ENCODE results near the gene MICAL3. TPM values are rescaled to one million over a fixed set of nuclear protein-coding genes. Genes with fewer than 3 reads are reported as not detected.
A peak's percentile ranks its signal among the peaks of the same experiment; 100 is the strongest.

The MICAL3 gene
- total and polyA plus RNA-seq, 9 of the 15 experiments (the other 6 are each of a cell fraction or from before 2014, with no cell fraction given): 0.53 to 32.1 (median 12.3) TPM

DNA sequence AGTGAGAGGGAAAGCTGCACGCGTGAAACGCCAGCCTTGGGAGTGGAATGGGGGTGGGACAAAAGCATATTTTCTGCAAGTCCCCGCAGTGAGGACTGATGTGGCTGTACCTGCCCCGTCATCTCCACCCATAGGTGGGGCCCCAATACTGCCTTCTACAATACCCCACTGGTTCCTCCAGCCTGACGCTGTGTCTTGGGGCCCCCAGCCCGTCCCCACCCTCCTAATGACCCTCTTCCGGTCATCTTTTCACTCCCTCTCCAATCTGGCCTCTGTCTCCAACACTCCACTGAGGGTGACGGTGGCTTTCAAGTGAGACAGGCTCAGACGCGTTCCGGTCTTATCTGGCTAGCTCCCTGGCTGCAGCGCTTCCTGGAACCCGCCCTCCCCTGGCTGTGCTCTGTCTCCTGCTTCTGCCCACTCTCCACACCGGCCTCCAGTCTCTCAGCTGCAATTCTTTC, 104.2 kb downstream of the MICAL3 start (continued):
- TF ChIP-seq USF1 (CRISPR knock-in tag; IDR thresholded peaks at IDR 0.05): no peak
- no peak for TF ChIP-seq ZNF830 (CRISPR knock-in tag; IDR thresholded peaks at IDR 0.05)
- no peak for TF ChIP-seq POLR2G (IDR thresholded peaks at IDR 0.05; ENCODE audit: low read depth, low read length)
- peak; percentile 55 for TF ChIP-seq NEUROD1 (IDR thresholded peaks at IDR 0.05; ENCODE audit: borderline replicate concordance, low read depth, low read length, partially characterized antibody)
- TF ChIP-seq ETS1 (conservative IDR thresholded peaks at IDR 0.05; ENCODE audit: control insufficient read depth, low read depth, low read length): peak; percentile 75; the same call in 1 of the 2 replicates
- TF ChIP-seq ZBTB11 (CRISPR knock-in tag; IDR thresholded peaks at IDR 0.05): peak in 1 of 3 experiments; percentile 32; a peak in 1 of 6 replicates
- TF ChIP-seq BHLHE40 (IDR thresholded peaks at IDR 0.05; ENCODE audit: low read length): peak; percentile 20; the same call in 1 of the 2 replicates
- peak in 1 of 3 experiments; percentile 33; a peak in 2 of 6 replicates for TF ChIP-seq CTCF (IDR thresholded peaks at IDR 0.05 in 2 of 3, conservative IDR thresholded peaks at IDR 0.05 in 1 of 3; ENCODE audit: insufficient read depth in 2 of 3, low read depth in 1 of 3, low read length in 3 of 3)
- peak; percentile 44; the same call in 1 of the 2 replicates for TF ChIP-seq JUND (IDR thresholded peaks at IDR 0.05; ENCODE audit: borderline replicate concordance, low read depth, low read length)
- TF ChIP-seq JUND (tag; IDR thresholded peaks at IDR 0.05; ENCODE audit: borderline replicate concordance, low read depth, low read length): no peak; the same call in 2 of the 3 replicates
- TF ChIP-seq CBFA2T3 (IDR thresholded peaks at IDR 0.05): peak; percentile 79
- no peak for TF ChIP-seq POLR2AphosphoS5 (IDR thresholded peaks at IDR 0.05; ENCODE audit: control insufficient read depth, insufficient read depth, low read depth, low read length)
- TF ChIP-seq ZC3H8 (IDR thresholded peaks at IDR 0.05): no peak
- peak; percentile 92 to 96 for TF ChIP-seq KDM1A (IDR thresholded peaks at IDR 0.05)
- TF ChIP-seq ZMIZ1 (IDR thresholded peaks at IDR 0.05; ENCODE audit: low read depth in 2 of 2, low read length in 2 of 2): no peak
- TF ChIP-seq CHD2 (IDR thresholded peaks at IDR 0.05; ENCODE audit: low read depth, low read length): no peak

Measured in K562 (cell line).